ENCODE results near the gene IFT122. TPM values are rescaled to one million over a fixed set of nuclear protein-coding genes. Genes with fewer than 3 reads are reported as not detected.
A peak's percentile ranks its signal among the peaks of the same experiment; 100 is the strongest.
"Not testable (repeated sequence)": the region's sequence is repeated elsewhere in the genome, so short reads cannot be mapped to it uniquely, and the experiment has no call there.

IFT122 gene
- total RNA-seq, 1 donor from 2014 or later = 20.6 TPM

GRCh38 chr3:129483870-129484269 is 43.8 kb downstream of the IFT122 start:
- H3K4me3 Mint-ChIP-seq (ENCODE audit: unreplicated experiment) = peak overlapping the region; percentile 17
- no peak for TF ChIP-seq CTCF (IDR thresholded peaks at IDR 0.05; ENCODE audit: partially characterized antibody, unreplicated experiment)
- H3K36me3 Mint-ChIP-seq (ENCODE audit: unreplicated experiment) = no peaks in the 10 kb centered on the region
- peak overlapping the region; percentile 49 for H3K27ac Mint-ChIP-seq (ENCODE audit: unreplicated experiment)
- H3K9me3 Mint-ChIP-seq (ENCODE audit: unreplicated experiment) = peaks cover 2% of the 10 kb centered on the region
- peaks cover 8% of the 10 kb centered on the region for H3K27me3 Mint-ChIP-seq (ENCODE audit: unreplicated experiment)
- peaks cover 30% of the 10 kb centered on the region for H3K4me1 Mint-ChIP-seq (ENCODE audit: low read depth, unreplicated experiment)
- no peak for DNase-seq

- not testable (repeated sequence) for H3K9me3 Mint-ChIP-seq (ENCODE audit: unreplicated experiment); DNase-seq; H3K27ac Mint-ChIP-seq (ENCODE audit: unreplicated experiment); H3K4me3 Mint-ChIP-seq (ENCODE audit: unreplicated experiment); H3K36me3 Mint-ChIP-seq (ENCODE audit: unreplicated experiment); H3K27me3 Mint-ChIP-seq (ENCODE audit: unreplicated experiment)
- H3K4me1 Mint-ChIP-seq (ENCODE audit: low read depth, unreplicated experiment) = peaks cover 28% of the 10 kb centered on the region
These were observed 45.1 kb downstream of the IFT122 start for GRCh38 chr3:129485146-129485545.

GRCh38 chr3:129485721-129486663 is 46.0 kb downstream of the IFT122 start:
- H3K27me3 Mint-ChIP-seq (ENCODE audit: unreplicated experiment) = peaks cover 8% of the 10 kb centered on the region
- H3K36me3 Mint-ChIP-seq (ENCODE audit: unreplicated experiment) = no peaks in the 10 kb centered on the region
- H3K9me3 Mint-ChIP-seq (ENCODE audit: unreplicated experiment) = no peaks in the 10 kb centered on the region
- H3K4me1 Mint-ChIP-seq (ENCODE audit: low read depth, unreplicated experiment) = peaks cover 29% of the 10 kb centered on the region
- DNase-seq = no peak
- no peak overlapping the region for H3K27ac Mint-ChIP-seq (ENCODE audit: unreplicated experiment)
- no peak for TF ChIP-seq CTCF (IDR thresholded peaks at IDR 0.05; ENCODE audit: partially characterized antibody, unreplicated experiment)
- H3K4me3 Mint-ChIP-seq (ENCODE audit: unreplicated experiment) = no peak overlapping the region

- no peak overlapping the region for H3K4me3 Mint-ChIP-seq (ENCODE audit: unreplicated experiment)
- DNase-seq = no peak
- H3K27ac Mint-ChIP-seq (ENCODE audit: unreplicated experiment) = no peak overlapping the region
- H3K36me3 Mint-ChIP-seq (ENCODE audit: unreplicated experiment) = no peaks in the 10 kb centered on the region
- H3K27me3 Mint-ChIP-seq (ENCODE audit: unreplicated experiment) = peaks cover 8% of the 10 kb centered on the region
- no peaks in the 10 kb centered on the region for H3K9me3 Mint-ChIP-seq (ENCODE audit: unreplicated experiment)
- no peak for TF ChIP-seq CTCF (IDR thresholded peaks at IDR 0.05; ENCODE audit: partially characterized antibody, unreplicated experiment)
- peaks cover 23% of the 10 kb centered on the region for H3K4me1 Mint-ChIP-seq (ENCODE audit: low read depth, unreplicated experiment)
These were observed 46.6 kb downstream of the IFT122 start for GRCh38 chr3:129486664-129487035.

- Mint-ChIP-seq H3K9me3 (ENCODE audit: unreplicated experiment) (no peaks in the 10 kb centered on the region), H3K4me1 (ENCODE audit: low read depth, unreplicated experiment) (peaks cover 22% of the 10 kb centered on the region), H3K27ac (ENCODE audit: unreplicated experiment) (no peak overlapping the region), H3K4me3 (ENCODE audit: unreplicated experiment) (no peak overlapping the region), H3K36me3 (ENCODE audit: unreplicated experiment) (no peaks in the 10 kb centered on the region), H3K27me3 (ENCODE audit: unreplicated experiment) (peaks cover 8% of the 10 kb centered on the region)
- TF ChIP-seq CTCF (IDR thresholded peaks at IDR 0.05; ENCODE audit: partially characterized antibody, unreplicated experiment) = no peak
- DNase-seq = no peak
These were observed 47.3 kb downstream of the IFT122 start for GRCh38 chr3:129487183-129487867.

GRCh38 chr3:129487868-129488335 is 47.9 kb downstream of the IFT122 start:
- not testable (repeated sequence) for H3K4me3 Mint-ChIP-seq (ENCODE audit: unreplicated experiment); H3K9me3 Mint-ChIP-seq (ENCODE audit: unreplicated experiment); H3K27me3 Mint-ChIP-seq (ENCODE audit: unreplicated experiment); DNase-seq; H3K36me3 Mint-ChIP-seq (ENCODE audit: unreplicated experiment); H3K27ac Mint-ChIP-seq (ENCODE audit: unreplicated experiment)
- H3K4me1 Mint-ChIP-seq (ENCODE audit: low read depth, unreplicated experiment) = peaks cover 20% of the 10 kb centered on the region

- not testable (repeated sequence) for H3K9me3 Mint-ChIP-seq (ENCODE audit: unreplicated experiment); H3K4me3 Mint-ChIP-seq (ENCODE audit: unreplicated experiment); H3K27me3 Mint-ChIP-seq (ENCODE audit: unreplicated experiment); H3K27ac Mint-ChIP-seq (ENCODE audit: unreplicated experiment); DNase-seq; H3K36me3 Mint-ChIP-seq (ENCODE audit: unreplicated experiment)
- peaks cover 12% of the 10 kb centered on the region for H3K4me1 Mint-ChIP-seq (ENCODE audit: low read depth, unreplicated experiment)
These were observed 49.2 kb downstream of the IFT122 start for GRCh38 chr3:129489258-129489657.

All from glutamatergic neuron (in vitro differentiated cells).